Erythroblast (primary cell): ENCODE data around the gene PDE4D.

Experiments
- GATA1 ChIP-seq: IDR thresholded peaks from 2 replicates; pipeline ENCODE4 v1.6.1; 2011; ENCODE audit warnings: low read depth, mild to moderate bottlenecking, control low read depth, low read length, moderate library complexity
- POLR2A ChIP-seq: IDR thresholded peaks from 2 replicates; pipeline ENCODE4 v1.6.1; 2011; ENCODE audit warnings: mild to moderate bottlenecking, low read length

GRCh38 chr5:59385700-59386099 lies 507.8 kb downstream of the PDE4D start:
- TF ChIP-seq POLR2A, result no peak
- TF ChIP-seq GATA1, result no peak
